GM21576 (cell line): Measurements from ENCODE around the gene SBK2.
"Not testable (repeated sequence)": the region's sequence is repeated elsewhere in the genome, so short reads cannot be mapped to it uniquely, and the experiment has no call there.

Experiments used
- ATAC-seq: cut with Tn5 transposase; IDR thresholded peaks from one replicate; pipeline ENCODE4 v1.9.1; 2021; ENCODE audit warnings: mild to moderate bottlenecking, moderate library complexity; ENCODE audit not compliant: unreplicated experiment

SBK2 gene, protein sequence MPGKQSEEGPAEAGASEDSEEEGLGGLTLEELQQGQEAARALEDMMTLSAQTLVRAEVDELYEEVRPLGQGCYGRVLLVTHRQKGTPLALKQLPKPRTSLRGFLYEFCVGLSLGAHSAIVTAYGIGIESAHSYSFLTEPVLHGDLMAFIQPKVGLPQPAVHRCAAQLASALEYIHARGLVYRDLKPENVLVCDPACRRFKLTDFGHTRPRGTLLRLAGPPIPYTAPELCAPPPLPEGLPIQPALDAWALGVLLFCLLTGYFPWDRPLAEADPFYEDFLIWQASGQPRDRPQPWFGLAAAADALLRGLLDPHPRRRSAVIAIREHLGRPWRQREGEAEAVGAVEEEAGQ

DNA sequence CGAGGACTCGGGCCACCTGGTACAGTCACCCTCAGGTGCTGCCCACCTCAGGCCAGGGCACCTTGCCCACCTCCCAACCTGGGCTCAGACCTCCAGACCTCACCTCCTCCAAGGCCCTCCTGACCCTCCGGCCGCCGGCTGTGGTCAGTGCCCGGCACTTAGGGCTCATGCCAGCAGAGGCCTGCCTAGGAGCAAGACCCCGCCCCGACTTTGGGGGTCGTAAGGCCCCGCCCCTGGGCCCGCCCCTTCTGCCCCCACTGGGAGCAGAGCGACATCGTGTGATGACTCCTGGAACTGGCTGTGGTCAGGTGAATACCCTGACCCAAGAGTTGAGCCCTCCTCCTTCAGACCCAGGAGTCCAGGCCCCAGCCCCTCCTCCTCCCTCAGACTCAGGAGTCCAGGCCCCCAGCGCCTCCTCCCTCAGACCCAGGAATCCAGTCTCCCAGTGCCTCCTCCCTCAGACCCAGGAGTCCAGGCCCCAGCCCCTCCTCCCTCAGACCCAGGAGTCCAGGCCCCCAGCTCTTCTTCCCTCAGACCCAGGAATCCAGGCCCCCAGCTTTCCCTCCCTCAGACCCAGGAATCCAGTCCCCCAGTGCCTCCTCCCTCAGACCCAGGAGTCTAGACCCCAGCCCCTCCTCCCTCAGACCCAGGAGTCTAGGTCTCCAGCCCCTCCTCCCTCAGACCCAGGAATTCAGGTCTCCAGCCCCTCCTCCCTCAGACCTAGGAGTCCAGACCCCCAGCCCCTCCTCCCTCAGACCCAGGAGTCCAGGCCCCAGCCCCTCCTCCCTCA lies at the start of gene SBK2:
Gene SBK2 (minus strand): TSS at position 183 of the 790 bp plus-strand sequence. CDS start 839 bp downstream, outside the sequence.
- no peak for ATAC-seq

DNA sequence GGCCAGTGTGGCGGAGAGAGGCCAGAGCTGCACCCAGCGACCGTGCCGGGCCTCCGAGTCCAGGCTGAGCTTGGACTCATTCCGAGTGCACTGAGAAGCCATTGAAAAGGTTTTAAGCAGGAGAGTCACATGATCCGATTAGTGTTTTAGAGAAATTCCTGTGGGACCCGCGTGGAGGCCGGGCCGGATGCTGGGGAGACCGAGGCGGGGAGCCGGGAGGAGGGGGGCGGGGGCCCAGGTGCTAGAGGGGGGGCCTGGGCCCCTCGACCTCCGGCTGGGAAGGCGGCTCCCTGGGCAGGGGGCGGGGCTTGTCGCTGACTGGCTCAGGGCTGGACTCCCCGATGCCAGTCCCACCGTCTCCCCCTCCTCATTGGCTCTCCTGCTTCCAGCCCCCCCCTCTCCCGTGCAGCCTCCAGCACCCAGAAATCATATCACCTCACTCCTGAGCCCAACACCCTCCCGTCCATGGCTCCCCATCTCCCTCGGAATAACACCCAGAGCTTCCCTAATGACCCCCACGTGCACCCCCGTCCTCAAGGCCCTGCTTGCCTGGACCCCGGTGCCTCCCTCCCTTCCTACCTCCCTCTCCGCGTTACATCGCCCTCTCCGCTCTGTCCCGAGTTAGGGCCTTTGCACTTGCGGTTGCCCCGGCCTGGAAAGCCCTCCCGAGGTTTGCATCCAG lies 48.9 kb upstream of the SBK2 start:
- ATAC-seq, result no peak

DNA sequence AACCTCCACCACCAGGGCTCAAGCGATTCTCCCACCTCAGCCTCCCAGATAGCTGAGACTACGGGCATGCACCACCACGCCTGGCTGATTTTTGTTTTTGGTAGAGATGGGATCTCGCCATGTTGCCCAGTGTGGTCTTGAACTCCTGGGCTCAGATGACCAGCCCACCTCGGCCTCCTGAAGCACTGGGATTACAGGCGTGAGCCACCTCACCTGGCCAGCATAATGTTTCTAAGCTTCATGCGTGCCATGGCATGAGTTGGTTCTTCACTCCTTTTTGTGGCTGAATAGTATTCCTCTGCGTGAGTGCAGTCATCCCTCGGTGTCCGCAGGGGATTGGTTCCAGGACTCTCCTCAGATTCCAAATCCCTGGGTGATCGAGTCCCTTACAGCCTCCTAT lies 47.9 kb upstream of the SBK2 start:
- no peak for ATAC-seq

DNA sequence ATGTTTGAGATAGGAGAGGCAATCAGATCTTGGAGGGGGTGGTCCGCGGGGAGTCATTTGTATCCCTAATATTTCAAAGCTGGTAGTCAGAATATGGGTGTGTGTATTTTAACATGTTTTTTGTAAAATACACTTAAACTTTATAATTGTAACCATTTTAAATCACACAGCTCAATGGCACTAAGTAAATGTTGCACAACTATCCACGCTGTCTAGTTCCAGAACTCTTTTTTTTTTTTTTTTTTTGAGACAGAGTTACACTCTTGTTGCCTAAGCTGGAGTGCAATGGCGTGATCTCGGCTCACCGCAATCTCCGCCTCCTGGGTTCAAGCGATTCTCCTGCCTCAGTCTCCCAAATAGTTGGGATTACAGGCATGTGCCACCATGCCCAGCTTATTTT lies 47.0 kb upstream of the SBK2 start:
- ATAC-seq, result not testable (repeated sequence)

DNA sequence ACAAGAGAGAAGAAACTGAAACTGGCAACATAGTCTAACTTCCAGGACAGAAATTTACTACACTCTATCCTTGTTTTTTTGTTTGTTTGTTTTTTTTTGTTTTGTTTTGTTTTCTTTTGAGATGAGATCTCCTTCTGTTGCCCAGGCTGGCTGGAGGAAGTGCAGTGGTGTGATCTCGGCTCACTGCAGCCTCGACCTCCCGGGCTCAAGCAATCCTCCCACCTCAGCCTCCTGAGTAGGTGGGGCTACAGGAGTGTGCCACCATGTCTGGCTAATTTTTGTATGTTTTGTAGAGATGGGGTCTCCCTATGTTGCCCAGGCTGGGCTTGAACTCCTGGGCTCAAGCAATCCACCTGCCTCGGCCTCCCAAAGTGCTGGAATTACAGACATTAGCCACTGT lies 45.4 kb upstream of the SBK2 start:
- ATAC-seq, result not testable (repeated sequence)

DNA sequence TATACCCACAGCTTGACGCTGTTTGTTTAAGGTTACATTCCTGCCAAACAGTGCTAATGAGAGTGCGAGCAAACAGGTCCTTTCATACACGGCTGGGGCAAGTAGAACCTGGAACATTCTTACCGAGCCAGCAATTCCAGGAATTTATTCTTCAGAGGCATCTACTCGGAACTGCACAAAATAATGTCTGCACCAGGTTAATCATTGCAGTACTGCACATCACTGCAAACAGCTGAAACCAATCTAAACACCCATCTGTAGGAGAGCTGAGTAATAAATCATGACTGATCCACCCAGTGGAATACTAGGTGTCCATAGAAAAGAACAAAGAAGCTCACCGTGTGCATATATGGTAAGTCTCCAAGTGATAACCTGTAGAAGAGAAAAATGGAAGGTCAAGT lies 44.9 kb upstream of the SBK2 start:
- ATAC-seq, result no peak

DNA sequence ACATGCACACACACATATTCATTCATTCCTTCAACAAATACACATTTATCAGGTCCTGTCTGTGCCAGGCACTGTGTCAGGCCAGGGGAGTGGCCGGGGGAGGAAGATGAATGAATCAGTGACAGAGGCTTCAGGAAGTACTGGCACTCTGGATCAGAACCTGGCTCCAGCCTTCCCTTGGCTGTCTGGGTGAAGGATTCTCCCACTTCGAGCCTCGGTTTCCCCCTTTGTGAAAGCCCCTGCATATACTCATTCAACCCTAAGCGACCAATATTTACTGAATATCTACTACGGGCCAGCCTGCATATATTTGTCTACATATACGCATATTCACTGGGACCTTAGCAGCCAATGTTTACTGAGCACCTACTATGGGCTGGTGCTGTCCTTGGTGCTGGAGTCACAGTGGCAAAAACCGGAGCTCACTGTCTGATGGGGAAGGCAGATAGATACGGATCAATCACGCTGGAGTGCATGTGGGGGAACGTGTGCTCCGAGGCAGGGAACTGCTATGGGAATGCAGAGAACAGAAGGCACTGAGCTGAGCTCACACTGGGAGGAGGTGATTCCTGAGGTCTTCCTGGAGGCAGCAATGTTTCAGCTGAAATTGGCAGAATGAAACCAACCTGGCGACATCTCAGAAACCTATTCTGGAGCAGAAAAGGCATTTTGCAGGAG lies 44.4 kb upstream of the SBK2 start:
- ATAC-seq, result no peak

DNA sequence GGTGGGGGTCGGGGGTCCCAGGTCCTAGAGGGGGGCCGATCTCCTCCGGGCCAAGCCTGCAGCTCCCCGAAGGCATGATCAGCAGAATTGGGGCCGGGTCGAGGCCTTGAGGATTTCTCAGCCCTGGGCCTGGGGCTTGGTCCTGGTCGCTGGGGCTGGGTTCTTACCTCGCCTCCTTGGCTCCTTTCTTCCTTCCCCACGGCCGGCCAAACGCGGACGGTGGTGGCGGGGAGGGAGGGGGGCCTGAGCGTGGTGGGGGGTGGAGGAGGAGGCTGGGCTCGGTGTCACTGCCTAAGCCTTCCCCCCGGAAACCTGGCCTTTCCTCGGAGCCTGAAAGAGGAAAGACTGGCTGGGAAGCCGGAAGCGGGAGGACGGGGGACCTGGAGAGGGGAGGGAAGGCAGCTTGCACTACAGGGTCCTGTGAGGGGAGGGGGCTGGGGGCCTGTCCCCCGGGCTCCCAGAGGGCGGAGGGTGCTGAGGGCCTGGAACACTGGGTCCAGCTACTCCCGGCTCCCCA lies 43.8 kb upstream of the SBK2 start, which contains the start of gene ZNF579:
Gene ZNF579 (minus strand): TSS at position 221 of the 517 bp plus-strand sequence. CDS start 1,209 bp downstream, outside the sequence.
- ATAC-seq, result no peak

DNA sequence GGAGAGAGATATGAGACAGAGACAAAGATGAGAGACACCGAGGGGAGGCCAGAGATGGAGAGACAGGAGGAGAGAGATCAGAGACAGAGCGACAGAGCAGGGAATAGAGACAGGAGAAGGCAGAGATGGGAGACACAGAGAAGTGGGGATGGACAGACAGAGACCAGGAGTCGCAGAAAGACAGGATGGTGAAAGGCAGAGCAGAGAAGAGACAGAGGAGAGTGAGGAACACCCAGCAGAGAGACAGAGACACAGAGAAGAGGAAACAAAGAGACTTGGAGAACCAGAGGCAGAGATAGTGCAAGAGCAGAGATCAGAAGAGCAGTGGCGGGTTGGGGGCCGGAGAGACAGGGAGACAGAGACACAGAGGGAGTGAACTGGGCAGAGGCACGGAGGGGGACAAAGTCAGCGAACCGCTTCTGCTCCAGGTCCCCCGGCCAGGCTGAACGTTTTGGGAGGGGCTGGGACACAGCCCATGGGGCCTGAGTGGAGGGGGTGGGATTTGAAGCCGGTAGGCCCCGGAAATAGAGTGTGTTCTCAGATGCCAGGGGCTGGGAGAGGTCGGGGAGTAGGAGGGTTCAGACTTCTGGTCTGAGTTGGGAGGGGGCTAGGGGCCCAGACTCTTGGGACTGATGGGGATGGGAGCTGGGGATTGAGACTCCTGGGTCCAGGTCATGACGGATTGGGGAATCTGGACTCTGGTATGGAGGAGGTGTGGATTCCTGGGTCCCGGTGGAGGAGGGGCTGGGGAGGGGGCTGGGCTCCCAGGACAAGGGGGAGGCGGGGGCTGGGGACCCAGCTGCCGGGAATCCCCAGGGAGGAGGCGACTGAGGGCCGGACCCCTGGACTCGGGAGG lies 43.1 kb upstream of the SBK2 start:
- no peak for ATAC-seq

DNA sequence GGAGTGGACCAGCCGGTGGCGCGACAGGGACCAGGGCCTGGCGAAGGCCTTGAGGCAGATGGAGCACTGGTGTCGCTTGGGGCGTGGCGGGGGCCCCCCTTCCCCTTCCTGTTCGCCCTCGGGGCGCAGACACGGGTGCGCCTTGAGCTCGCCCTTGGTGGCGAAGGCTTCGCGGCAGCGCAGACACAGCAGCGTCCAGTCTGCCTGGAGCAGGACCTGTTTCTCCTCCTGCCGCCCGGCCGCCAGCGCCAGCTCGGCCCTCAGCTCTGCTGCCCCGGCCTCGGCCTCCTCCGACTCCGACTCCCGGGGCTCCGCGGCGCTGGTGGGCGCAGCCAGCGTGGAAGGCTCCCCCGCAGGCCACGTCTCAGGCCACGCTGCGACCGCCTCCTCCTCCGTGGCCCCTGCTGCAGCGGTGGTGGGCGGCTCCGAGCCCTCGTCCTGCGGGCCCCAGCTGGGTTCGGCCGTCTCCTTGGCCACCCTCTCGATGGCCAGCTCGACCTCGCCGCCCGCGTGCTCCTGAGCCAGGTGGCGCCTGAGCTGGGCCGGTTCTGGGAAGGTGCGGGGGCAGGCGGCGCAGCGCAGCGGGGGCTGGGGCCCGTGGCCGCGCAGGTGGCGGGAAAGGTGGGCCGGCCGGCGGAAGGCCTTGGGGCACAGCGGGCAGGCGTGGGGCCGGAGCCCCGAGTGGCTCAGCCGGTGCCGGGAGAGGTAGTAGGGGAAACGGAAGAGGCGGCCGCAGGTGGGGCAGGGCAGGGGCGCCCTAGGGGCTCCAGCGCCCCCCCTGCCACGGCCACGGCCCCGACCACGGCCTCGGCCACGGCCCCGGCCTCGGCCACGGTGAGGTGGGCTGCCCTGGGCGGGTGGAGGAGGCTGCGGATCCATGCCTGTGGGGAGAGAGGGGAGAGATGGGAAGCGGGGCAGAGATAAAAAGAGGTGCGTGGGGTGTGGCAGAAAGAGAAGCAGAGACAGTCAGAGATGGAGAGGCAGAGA lies 42.1 kb upstream of the SBK2 start:
- no peak for ATAC-seq

DNA sequence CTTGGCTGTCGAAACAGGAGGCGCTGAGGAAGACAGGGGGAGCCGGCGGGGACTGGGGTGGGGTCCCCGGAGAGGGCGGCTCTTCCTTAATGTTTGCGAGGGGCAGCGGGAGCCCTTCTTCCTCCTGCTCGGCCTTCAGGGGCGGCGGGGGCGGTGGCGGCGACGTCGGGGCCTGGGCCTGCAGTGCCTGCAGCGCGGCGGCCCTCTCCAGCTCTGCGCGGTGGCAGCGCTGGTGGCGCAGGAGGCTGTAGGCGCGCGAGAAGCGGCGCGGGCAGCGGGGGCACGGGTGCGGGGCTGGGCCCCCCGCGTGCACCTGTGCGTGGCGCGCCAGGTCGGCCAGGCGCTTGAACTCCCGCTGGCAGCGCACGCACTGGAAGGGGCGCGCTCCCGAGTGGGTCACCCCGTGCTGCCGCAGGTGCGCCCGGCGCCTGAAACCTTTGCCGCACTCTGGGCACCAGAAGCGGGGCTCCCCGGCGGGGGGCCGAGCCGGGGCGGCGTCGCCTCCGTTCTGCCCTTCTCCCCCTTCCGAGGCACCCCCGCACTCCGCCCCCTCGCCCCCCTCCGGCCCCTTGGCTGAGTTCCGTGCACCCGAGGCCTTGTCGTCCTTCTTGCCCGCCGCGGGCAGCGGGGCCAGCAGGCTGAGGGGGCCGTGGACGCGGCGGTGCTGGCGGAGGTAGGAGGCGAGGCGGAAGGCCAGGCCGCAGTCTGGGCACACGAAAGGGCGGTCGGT lies 41.3 kb upstream of the SBK2 start:
- ATAC-seq, result no peak

DNA sequence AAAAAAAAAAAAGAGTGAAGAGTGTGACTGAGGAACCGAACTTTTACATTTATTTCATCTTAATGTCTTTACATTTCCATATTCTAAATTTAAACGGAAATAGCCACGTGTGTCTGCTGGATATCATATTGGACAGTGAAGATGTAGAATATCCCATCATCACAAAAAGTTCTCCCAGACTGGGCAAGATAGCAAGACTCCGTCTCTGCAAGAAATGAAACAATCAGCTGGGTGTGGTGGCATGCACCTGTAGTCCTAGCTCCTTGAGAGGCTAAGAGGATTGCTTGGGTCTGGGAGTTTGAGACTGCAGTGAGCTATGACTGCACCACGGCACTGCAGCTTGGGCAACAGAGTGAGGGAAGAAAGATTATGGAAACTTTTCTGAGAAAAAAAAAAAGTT lies 39.8 kb upstream of the SBK2 start:
- ATAC-seq, result no peak

DNA sequence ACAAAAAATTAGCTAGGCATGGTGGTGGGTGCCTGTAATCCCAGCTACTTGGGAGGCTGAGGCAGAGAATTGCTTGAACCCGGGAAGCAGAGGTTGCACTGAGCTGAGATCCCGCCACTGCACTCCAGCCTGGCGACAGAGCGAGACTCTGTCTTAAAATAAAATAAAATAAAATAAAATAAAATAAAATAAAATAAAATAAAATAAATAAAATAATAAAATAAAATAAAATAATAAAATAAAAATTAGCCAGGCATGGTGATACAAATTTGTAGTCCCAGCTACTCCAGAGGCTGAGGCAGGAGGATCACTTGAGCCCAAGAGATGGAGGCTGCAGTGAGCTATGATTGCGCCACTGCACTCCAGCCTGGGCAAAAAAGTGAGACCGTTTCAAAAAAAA lies 37.0 kb upstream of the SBK2 start:
- ATAC-seq, result not testable (repeated sequence)

DNA sequence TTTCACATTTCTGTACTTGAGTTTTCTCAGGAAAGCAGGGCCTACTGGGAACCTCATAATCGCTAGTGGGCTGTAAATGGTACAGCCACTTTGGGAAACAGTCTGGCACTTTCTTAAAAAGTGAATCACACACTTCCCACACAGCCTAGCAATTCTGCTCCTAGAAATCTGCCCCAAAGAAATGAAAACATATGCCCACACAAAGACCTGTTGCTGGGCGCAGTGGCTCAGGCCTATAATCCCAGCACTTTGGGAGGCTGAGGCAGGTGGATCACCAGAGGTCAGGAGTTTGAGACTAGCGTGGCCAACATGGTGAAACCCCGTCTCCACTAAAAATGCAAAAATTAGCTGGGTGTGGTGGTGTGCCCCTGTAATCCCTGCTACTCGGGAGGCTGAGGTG lies 32.5 kb upstream of the SBK2 start:
- ATAC-seq, result not testable (repeated sequence)

DNA sequence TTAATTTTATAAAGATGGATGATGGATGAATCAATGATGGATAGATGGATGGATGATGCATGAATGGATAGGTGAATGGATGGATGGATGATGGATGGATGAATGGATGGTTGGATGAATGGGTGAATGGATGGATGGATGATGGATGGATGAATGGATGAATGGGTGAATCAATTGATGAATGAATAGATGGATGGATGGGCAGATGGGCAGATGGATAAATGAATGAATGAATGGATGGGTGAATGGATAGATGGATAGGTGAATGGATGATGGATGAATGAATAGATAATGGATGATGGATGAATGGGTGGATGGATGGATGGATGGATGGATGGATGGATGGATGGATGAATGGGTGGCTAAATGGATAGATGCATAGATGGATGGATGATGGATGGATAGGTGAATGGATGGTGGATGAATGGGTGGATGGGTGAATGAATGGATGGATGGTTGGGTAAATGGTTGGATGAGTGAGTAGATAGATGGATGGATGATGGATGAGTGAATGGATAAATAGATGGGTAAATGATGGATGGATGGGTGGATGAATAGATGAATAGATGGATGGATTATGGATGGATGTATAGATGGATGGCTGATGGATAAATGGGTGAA lies 30.9 kb upstream of the SBK2 start:
- ATAC-seq, result no peak

DNA sequence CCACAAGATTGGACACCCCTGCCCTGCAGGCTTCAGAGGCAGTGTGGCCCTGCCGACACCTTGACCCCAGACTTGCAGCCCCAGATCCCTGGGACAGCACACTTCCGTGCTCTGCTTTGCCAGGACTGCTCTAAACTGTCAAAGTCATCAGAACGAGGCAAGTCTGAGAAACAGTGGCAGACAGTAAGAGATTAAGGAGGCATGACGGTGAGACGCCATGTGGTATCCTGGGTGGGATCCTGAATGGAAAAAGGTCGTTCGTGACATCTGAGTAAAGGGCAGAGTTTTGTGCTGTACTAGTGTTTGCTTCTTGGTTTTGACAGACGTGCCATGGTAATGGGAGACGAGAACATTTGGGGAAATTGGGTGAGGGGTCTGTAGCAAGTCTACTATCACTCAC lies 29.9 kb upstream of the SBK2 start:
- ATAC-seq, result no peak

DNA sequence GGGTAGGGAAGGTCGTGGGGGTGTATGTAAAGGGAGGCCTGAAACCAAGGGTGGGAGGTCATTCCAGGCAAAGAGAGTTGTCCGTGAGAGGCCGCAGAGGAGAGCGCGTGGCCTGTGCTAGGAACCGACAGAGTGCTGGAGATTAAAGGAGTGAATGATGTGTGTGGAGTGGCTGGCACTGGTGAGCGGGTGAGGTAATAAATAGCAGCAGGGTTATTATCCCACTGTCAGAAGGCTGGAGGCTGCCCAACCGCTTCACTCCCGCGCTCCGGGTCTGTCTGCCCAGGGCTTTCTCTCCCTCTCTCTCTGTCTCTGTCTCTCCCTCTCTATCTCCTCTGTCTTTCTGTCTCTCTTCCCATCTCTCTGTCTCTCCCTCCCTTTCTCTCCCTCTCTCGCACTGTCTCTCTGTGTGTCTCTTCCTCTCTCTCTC lies 26.3 kb upstream of the SBK2 start:
- no peak for ATAC-seq
